Stimulated activated CD8-positive, alpha-beta memory T cell treated with anti-CD3 and anti-CD28 coated beads, Interleukin-12 subunit alpha, Interleukin-12 subunit beta, amount 100 ng/mL, for 1 hour (primary cell): ENCODE results near the gene E2F1.
A peak's percentile ranks its signal among the peaks of the same experiment; 100 is the strongest.

Experiments used
- DNase-seq: peaks from one replicate; pipeline ENCODE4 v3.0.0-alpha.2; 2020; ENCODE audit warnings: low read depth

E2F1 gene, protein sequence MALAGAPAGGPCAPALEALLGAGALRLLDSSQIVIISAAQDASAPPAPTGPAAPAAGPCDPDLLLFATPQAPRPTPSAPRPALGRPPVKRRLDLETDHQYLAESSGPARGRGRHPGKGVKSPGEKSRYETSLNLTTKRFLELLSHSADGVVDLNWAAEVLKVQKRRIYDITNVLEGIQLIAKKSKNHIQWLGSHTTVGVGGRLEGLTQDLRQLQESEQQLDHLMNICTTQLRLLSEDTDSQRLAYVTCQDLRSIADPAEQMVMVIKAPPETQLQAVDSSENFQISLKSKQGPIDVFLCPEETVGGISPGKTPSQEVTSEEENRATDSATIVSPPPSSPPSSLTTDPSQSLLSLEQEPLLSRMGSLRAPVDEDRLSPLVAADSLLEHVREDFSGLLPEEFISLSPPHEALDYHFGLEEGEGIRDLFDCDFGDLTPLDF

DNA sequence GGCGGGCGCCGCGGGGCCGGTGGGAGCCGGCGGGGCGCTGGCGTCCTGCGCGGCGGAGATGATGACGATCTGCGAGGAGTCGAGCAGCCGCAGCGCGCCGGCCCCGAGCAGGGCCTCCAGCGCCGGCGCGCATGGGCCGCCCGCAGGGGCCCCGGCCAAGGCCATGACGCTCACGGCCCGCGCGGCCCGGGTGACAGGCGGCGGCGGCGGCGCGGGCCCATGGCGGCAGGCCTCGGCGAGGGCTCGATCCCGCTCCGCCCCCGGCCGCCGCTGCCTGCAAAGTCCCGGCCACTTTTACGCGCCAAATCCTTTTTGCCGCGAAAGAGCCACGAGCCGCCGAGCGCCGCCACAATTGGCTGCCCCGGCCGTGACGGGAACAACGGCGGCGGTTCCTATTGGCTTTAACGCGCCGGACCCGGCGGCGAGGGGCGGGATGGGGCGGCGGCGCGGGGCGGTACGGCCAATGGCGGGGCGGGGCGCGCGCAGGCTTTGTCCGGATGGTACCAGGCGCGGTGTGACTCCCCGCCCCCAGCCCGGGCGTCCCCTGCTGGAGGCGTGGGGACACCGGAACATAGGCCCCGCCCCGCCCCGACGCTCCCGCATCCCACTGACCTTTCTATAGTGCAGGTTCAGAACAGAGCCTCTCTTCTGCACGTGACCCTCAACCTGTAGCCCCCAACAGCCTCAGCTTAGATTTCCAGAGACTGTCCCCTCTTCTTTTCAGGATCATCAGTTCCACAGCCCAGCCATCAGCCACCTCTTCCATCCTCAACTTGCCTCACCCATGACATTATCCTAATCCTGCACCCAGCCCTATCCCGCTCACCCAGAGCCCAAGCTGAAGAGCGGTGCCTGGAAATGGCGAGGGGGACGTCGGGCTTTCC is at the start of gene E2F1:
Gene E2F1 (minus strand): TSS at position 286 of the 884 bp plus-strand sequence. CDS start 121 bp downstream, at position 165.
- DNase-seq: peak; percentile 88

DNA sequence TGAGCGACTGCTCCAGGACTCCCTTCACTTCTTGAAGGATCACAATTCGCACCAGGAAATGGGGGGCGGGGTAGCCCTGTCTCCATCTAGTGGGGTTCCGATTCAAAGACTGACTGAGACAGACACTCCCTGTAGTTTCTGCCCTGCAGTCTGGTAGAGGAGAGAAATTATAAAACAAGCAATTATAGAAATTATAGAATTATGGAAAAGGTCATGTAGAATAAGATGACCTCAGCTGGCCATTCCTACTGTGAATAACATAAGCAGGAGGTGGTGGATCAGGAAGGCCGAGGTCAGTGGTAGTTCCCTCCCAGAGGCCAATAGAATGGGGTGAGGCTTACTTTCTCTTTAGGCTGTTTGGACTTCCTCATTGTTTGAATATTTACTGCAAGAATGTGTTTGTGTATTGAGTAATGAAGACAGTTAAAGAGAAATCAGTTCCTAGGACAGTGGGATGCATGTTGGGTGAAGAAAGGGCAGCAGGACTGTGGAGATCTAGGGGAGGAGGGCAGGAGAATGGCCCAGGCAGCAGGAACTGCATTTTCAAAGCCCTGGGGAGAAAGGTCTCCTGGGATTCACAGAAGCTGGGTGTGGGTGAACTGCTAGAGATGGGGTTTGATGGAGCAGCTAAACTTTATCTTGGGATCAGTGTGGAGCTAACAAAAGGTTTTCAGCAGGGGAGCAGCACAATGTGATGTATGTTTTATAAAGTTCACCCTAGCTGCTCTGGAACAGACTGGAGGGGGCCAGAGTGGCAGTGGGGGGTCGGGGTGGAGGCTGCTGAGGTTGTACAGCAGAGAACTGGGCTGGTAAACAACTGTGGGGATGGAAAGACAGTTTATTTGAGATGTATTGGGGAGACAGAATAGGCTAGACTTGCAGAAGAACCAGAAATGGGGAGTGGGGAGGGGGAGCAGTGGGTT is 47.7 kb upstream of the E2F1 start:
- no peak for DNase-seq

DNA sequence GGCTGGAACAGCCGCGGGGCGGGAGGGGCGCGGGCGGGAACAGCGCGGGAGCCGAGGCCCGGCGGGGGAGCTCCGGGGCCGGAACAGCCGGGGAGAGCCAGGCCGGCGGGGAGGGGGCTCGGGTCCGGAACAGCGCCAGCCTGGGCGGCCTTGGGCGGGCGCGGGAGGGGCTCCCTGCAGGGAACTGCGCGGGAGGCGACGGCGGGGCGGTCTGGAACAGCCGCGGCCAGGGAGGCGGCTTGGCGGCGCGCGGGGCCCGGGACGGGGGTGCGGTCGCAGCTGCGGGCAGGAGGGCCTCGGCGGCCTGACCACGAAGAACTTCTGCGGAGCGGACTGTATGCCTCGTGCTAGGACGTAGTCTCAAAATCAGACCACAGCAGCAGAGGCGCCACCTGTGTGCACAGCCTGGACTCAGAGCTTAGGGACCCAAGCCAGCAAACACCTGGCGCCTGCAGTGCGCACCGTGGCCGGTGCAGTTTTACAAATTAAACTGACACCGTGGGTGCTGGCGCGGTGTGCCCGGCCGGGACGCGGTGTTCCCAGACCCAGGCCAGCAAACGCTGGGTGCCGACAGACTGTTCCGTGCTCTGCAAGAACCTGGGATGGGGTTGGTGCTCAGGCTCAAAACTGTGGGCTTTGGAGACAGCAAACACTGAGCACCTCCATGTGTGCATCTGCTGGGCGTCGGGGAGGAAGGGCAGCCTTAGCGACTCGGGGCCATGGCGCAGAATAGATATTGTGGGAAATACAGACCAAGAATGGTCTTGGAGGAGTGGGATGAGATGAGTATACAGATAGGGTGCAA is 46.2 kb upstream of the E2F1 start:
- DNase-seq: peak; percentile 64

DNA sequence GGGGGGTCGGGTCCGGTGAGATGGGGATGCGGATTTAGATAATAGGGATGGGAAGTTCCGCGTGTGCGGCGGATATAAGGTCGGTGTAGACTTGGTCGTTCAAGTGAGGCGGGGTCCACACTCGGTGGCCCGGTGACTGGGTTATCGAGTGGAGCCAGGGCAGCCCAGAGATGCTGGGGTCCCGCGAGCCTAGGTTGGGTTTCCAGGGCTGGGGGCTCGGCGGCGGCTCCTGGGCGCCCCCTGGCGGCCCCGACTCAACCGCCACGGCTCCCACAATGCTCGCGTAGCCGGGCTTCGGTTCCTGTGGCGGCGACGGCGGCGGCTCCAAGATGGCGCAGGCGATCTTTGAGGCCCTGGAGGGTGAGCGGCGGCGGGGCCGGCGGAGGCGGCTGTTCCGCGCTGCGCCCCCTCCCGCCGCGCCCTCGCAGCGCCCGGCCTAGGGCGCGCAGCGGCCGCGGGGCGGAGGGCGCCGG is 45.5 kb upstream of the E2F1 start, which contains the start of gene ZNF341:
Gene ZNF341 (plus strand): TSS at position 304 of the 473 bp plus-strand sequence. CDS start 26 bp downstream, at position 330.
- peak; percentile 72 for DNase-seq

DNA sequence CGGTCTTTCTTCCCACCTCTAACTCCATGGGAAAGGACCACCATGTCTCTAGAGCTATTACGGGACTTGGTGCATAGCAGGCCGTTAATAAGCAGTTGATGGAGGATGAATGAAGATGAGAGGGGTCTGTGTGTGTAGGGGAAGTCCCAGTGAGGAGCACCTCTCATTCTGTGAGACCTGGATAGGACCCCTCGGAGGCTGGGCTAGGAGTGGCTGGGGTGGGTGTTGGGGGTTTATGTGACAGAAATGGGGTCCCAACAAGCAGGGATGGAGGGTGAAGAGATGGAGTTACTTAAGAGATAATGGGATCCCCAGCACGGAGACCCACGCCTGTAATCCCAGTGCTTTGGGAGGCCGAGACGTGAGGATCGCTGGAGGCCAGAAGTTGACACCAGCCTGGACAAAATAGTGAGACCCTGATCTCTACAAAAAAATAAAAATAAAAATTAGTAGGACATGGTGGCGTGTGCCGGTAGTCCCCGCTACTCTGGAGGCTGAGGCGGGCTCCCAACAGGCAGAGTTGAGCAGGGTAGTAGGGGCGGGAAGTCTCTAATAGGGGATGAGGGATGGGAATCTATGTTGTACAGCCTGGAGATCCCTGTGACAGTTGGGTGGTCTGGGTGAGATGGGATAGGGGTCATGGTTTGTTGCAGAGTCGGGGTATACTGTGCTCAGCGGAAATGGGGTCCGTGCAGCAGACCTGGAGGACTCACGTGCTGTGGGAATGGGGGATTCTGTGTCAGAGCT is 44.9 kb upstream of the E2F1 start:
- no peak for DNase-seq

DNA sequence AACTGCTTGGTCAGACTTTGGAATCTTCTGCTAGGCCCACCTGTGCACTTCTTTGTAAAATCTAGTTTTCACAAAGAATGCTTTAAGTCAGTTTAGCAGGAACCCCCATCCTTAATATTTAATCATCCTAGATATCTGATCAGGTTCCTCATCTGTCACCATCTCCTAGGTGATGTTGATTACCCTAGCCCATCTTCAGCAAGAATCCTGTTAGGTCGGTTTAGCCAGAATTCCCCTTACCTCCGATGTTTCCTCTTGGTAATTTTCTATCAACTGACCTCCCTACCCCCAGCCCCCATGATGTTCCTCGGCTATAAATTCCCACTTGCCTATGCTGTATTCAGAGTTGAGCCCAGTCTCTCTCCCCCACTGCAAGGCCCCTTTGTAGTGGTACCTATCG is 42.9 kb upstream of the E2F1 start:
- no peak for DNase-seq

DNA sequence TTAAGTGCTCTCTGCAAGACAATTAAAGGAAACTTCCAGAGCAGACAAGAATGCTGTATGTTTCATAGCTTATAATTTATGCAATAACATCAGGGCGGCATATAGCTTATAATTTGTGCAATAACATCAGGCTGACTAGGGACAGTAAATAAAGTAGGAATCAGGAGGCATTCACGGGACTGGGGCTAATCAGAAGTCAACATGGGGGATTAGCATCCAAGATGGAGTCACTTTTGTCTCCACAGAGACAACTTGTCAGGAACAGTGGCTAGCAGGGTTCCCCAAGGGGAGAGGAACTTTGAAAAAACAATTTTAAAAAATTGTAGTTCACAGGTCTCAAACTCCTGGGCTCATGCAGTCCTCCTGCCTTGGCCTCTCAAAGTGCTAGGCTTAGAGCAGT is 42.3 kb upstream of the E2F1 start:
- no peak for DNase-seq

GRCh38 chr20:33727806-33728205 is 41.6 kb upstream of the E2F1 start:
- DNase-seq: no peak

- DNase-seq: no peak
Observed at GRCh38 chr20:33727115-33727479, 40.9 kb upstream of the E2F1 start.

- DNase-seq: no peak
Observed at GRCh38 chr20:33725607-33726264, 39.6 kb upstream of the E2F1 start.

- DNase-seq: no peak
Observed at GRCh38 chr20:33724439-33725094, 38.4 kb upstream of the E2F1 start.

GRCh38 chr20:33721391-33722140 is 35.4 kb upstream of the E2F1 start:
- no peak for DNase-seq

GRCh38 chr20:33719989-33720709 is 34.0 kb upstream of the E2F1 start, which contains the start of gene PXMP4:
PXMP4 (minus strand) TSS chr20:33720310; CDS start chr20:33720207, 103 bp downstream.
- DNase-seq: peak; percentile 78

DNA sequence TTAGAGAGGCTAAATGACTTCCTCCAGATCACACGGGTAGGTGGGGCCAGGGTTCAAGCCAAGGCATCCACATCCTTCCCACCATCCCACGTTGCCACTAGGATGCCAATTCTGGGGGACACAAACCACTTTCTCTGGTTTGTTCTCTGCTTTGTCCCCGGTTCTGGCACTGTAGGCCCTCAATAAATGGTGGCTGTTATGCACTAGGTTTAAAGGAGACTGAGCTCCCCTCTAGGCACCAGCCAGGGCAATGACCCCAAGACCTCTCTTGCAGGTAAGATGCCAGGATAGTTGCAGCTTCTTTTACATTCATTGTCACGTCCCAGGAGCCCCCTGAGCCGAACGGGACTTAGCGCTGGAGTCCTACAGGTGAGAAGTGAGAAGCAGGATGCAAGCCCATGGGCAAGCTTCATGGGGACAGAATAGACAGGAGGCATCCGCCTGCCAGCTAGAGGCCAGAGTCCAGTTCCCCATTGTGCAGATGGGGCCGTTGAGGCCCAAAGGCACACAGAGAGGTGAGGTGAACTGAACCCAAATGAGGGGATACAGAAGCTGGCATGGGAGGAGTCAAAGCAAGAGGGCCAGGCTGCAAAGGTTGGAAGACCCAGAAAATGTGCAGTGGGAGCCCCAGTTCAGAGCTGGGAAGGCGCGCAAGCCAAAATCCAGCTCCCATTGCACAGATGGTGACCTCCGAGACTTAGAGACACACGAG is 33.2 kb upstream of the E2F1 start:
- no peak for DNase-seq

DNA sequence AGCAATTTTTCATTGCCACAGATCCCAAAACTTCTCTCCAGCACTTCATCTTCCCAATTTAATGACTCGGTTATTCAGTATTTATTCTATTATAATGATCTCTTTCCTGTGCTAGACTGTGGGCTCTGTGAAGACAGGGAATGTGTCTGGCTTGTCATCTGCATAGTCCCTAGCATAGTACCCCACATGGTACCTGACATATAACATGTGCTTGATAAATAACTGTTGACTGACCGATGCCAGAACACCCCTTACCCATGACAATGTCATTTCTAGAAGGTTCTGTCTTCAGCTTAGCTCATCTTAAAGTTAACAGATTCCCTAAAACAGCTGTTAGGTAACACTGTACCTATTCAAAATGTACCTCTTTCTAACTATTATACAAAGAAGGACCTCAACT is 30.3 kb upstream of the E2F1 start:
- no peak for DNase-seq

DNA sequence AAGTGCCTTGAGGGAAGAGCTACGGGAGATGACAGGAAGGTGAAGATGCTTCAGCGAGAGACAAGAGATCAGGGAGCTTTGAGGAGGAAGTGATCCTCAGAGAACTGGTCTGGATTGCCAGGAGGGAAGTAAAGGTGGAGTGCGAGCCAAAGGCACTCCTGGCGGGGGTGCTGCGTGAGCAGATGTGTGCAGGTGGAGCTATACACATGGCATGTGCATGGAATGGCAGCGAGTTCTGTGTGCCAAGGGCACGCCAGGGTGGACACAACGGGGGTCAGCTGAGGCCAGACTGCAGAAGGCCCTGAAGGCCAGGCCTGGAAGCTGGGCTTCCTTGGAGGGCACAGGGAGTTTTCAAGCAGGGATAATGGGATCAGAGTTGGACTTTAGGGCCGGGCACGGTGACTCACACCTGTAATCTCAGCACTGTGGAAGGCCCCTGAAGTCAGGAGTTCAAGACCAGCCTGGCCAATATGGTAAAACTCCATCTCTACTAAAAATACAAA is 27.7 kb upstream of the E2F1 start:
- DNase-seq: no peak

GRCh38 chr20:33711446-33711738 is 25.2 kb upstream of the E2F1 start:
- DNase-seq: no peak
